CD4-positive, alpha-beta T cell treated with Interleukin-10 for 1 hour (primary cell): ENCODE data around the gene CAMK2D.

Experiments used
- DNase-seq: peaks from one replicate; pipeline ENCODE4 v3.0.0-alpha.2; 2020

CAMK2D gene

GRCh38 chr4:113457886-113458285 is 303.7 kb downstream of the CAMK2D start:
- no peak for DNase-seq

GRCh38 chr4:113457121-113457520 is 304.4 kb downstream of the CAMK2D start:
- DNase-seq: no peak

- DNase-seq: no peak
Observed at GRCh38 chr4:113455061-113455460, 306.5 kb downstream of the CAMK2D start.

GRCh38 chr4:113452868-113453620 is 308.5 kb downstream of the CAMK2D start:
- DNase-seq: no peak

- DNase-seq: no peak
Observed at GRCh38 chr4:113452152-113452551, 309.4 kb downstream of the CAMK2D start.

- no peak for DNase-seq
Observed at GRCh38 chr4:113450295-113451080, 311.1 kb downstream of the CAMK2D start.

GRCh38 chr4:113449410-113449974 is 312.0 kb downstream of the CAMK2D start:
- DNase-seq: no peak

GRCh38 chr4:113447769-113448168 is 313.8 kb downstream of the CAMK2D start:
- DNase-seq: no peak

- DNase-seq: no peak
Observed at GRCh38 chr4:113447061-113447460, 314.5 kb downstream of the CAMK2D start.

- no peak for DNase-seq
Observed at GRCh38 chr4:113446019-113446418, 315.5 kb downstream of the CAMK2D start.

GRCh38 chr4:113445286-113445685 is 316.3 kb downstream of the CAMK2D start:
- no peak for DNase-seq

GRCh38 chr4:113444386-113444785 is 317.2 kb downstream of the CAMK2D start:
- DNase-seq: no peak

GRCh38 chr4:113442826-113443225 is 318.7 kb downstream of the CAMK2D start:
- no peak for DNase-seq

GRCh38 chr4:113440371-113440770 is 321.2 kb downstream of the CAMK2D start:
- DNase-seq: no peak

- no peak for DNase-seq
Observed at GRCh38 chr4:113438596-113438995, 322.9 kb downstream of the CAMK2D start.

GRCh38 chr4:113437129-113437528 is 324.4 kb downstream of the CAMK2D start:
- DNase-seq: no peak

- DNase-seq: no peak
Observed at GRCh38 chr4:113436360-113436759, 325.2 kb downstream of the CAMK2D start.

- no peak for DNase-seq
Observed at GRCh38 chr4:113435893-113436292, 325.6 kb downstream of the CAMK2D start.

- DNase-seq: no peak
Observed at GRCh38 chr4:113434247-113434587, 327.3 kb downstream of the CAMK2D start.

GRCh38 chr4:113433536-113434246 is 327.8 kb downstream of the CAMK2D start:
- DNase-seq: no peak

GRCh38 chr4:113433116-113433515 is 328.4 kb downstream of the CAMK2D start:
- no peak for DNase-seq

- no peak for DNase-seq
Observed at GRCh38 chr4:113423631-113424030, 337.9 kb downstream of the CAMK2D start.

GRCh38 chr4:113420938-113421337 is 340.6 kb downstream of the CAMK2D start:
- no peak for DNase-seq
